GM19023 (cell line): Measurements from ENCODE around the gene MAP3K20.
"Not testable (repeated sequence)": the region's sequence is repeated elsewhere in the genome, so short reads cannot be mapped to it uniquely, and the experiment has no call there.

Source experiments
- ATAC-seq: cut with Tn5 transposase; IDR thresholded peaks from one replicate; pipeline ENCODE4 v1.9.1; 2021; ENCODE audit warnings: mild to moderate bottlenecking, moderate library complexity; ENCODE audit not compliant: unreplicated experiment

Gene MAP3K20

GRCh38 chr2:173305303-173305702 is 229.7 kb downstream of the MAP3K20 start:
- ATAC-seq: no peak

- peak; percentile 81 for ATAC-seq
Measured at GRCh38 chr2:173307293-173307692, 231.6 kb downstream of the MAP3K20 start.

- not testable (repeated sequence) for ATAC-seq
Measured at GRCh38 chr2:173309370-173309769, 233.7 kb downstream of the MAP3K20 start.

- ATAC-seq: no peak
Measured at GRCh38 chr2:173311844-173312606, 236.4 kb downstream of the MAP3K20 start.
